ENCODE measurements around the gene ETS1. TPM values are rescaled to one million over a fixed set of nuclear protein-coding genes. Genes with fewer than 3 reads are reported as not detected.

ETS1 gene
- total RNA-seq, 6 experiments from 2014 or later: 14.2 to 37.2 (median 23.3) TPM

DNA sequence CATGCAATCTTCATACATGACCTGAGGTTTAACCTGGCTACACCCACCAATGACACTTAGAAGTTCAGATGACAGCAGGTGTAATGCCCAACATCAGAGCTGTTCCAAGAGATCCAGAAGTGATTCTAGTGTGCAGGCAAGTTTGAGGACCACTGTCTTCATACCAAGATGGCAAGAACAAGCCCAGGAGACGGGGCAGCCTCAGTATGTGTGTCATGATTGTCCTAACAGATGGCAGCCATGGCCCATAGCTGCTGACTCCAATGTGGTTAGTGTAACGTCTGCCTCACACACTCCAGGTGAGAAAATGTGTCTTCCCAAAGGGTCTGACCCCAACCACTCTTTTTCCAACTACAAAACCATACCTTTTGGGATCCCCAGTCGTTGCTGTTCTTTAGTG, 97.3 kb downstream of the ETS1 start:
- Histone ChIP-seq H3K4me1 (peaks cover 0 to 23% (median 0%) of the 10 kb centered on the region in 4 donors), H3K27ac (no peak overlapping the region)
- intact Hi-C loops (cut with DNase I): no loop called here

DNA sequence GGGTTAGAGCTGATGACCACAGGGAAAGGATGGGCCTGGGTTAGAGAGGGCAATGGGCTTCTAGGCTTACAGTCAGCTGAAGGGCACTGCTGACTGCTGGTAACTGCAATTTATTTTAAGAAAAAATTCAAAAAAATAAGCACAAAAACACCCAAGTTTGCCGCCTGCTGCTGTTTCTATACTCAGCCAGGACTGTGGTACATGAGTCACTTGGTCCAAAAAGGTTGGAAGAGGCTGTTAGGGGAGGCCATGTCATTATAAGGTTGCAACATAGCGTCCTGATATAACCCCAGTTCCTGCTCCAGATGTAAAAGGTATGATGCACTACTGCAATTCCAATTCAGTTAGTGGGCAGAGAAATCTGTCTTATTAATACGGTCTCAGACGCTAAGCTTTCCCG, 98.9 kb downstream of the ETS1 start:
- TF ChIP-seq, protein P1, sequence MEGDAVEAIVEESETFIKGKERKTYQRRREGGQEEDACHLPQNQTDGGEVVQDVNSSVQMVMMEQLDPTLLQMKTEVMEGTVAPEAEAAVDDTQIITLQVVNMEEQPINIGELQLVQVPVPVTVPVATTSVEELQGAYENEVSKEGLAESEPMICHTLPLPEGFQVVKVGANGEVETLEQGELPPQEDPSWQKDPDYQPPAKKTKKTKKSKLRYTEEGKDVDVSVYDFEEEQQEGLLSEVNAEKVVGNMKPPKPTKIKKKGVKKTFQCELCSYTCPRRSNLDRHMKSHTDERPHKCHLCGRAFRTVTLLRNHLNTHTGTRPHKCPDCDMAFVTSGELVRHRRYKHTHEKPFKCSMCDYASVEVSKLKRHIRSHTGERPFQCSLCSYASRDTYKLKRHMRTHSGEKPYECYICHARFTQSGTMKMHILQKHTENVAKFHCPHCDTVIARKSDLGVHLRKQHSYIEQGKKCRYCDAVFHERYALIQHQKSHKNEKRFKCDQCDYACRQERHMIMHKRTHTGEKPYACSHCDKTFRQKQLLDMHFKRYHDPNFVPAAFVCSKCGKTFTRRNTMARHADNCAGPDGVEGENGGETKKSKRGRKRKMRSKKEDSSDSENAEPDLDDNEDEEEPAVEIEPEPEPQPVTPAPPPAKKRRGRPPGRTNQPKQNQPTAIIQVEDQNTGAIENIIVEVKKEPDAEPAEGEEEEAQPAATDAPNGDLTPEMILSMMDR (IDR thresholded peaks at IDR 0.05): no peak
- no peak for TF ChIP-seq POLR2A (IDR thresholded peaks at IDR 0.05)
- H3K4me3 ChIP-seq: no peak overlapping the region
- H3K9me3 ChIP-seq: no peaks in the 10 kb centered on the region
- no peak for DNase-seq
- no peak overlapping the region for H3K27ac ChIP-seq
- H3K4me1 ChIP-seq: peaks cover 0 to 28% (median 0%) of the 10 kb centered on the region in 4 donors
- ATAC-seq: peak in 3 of 4 donors; percentile 61 to 71 (median 70)
- no peaks in the 10 kb centered on the region for H3K27me3 ChIP-seq
- intact Hi-C loops (cut with DNase I): loop anchor here in 1 of 2 donors (10.0 kb wide), 1 partner anchor 146 kb away; no protein-coding TSS in a partner anchor
- 76% methylated on average over 5 of the region's 5 CpGs for WGBS (ENCODE audit: insufficient coverage, low coverage, low lambda C conversion rate, missing lambda C conversion rate)
- no peaks in the 10 kb centered on the region for H3K36me3 ChIP-seq

More for the DNA sequence above, 97.3 kb downstream of the ETS1 start:
- 73% methylated on average over 2 of the region's 3 CpGs for WGBS (ENCODE audit: insufficient coverage, low coverage, low lambda C conversion rate, missing lambda C conversion rate)
- ATAC-seq: no peak
- DNase-seq: no peak
- no peaks in the 10 kb centered on the region for H3K36me3 ChIP-seq
- TF ChIP-seq, protein P1 (IDR thresholded peaks at IDR 0.05): no peak
- TF ChIP-seq POLR2A (IDR thresholded peaks at IDR 0.05): no peak
- no peak overlapping the region for H3K4me3 ChIP-seq
- no peaks in the 10 kb centered on the region for H3K27me3 ChIP-seq
- no peaks in the 10 kb centered on the region for H3K9me3 ChIP-seq

DNA sequence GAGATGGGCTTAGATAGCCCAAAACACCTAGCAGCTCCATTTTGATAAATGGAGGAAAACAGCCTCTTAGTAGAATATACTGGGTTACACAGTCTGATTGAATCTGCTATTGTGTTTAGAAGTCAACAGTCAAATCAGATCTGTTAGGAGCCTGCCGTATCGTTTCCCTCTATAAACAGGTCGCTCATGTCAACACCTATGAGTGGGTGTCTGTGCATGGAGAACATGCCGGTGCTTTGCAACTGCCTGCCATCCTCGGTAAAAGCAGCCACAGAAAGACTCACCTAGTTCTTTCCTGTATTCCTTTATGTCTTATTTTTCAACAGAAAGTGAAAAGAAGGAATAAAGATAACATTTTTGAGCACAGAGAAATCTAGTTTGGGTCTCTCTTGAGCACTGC, 99.4 kb downstream of the ETS1 start:
- Histone ChIP-seq H3K4me3 (no peak overlapping the region), H3K27me3 (no peaks in the 10 kb centered on the region), H3K9me3 (no peaks in the 10 kb centered on the region), H3K27ac (no peak overlapping the region), H3K4me1 (peaks cover 0 to 28% (median 0%) of the 10 kb centered on the region in 4 donors), H3K36me3 (no peaks in the 10 kb centered on the region)
- TF ChIP-seq POLR2A (IDR thresholded peaks at IDR 0.05): no peak
- TF ChIP-seq, protein P1 (IDR thresholded peaks at IDR 0.05): no peak
- no peak for ATAC-seq
- WGBS (ENCODE audit: insufficient coverage, low coverage, low lambda C conversion rate, missing lambda C conversion rate): 50% methylated on average over 5 of the region's 5 CpGs
- DNase-seq: no peak
- intact Hi-C loops (cut with DNase I): loop anchor here in 1 of 2 donors (10.0 kb wide), 1 partner anchor 147 kb away; no protein-coding TSS in a partner anchor

DNA sequence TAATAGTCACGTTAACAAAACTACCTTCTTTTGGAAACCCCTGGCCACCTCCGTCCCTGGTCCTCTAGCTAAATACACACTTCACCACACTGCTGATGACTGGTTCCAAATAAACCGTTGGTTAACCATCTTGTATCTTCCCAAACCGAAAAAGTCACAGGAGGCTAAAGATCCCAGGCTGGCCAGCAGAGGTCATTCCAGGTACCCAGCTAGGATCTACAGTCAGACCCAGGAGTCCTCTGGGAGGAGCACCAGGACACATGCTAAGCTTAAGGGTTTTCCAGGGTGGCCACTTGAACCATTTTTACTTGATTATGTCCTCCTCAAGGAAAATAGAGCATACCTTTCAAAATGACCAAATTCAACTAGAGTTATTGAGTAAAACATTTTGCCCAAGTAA, 103.2 kb downstream of the ETS1 start:
- intact Hi-C loops (cut with DNase I): loop anchor here in 1 of 2 donors (10.0 kb wide), 1 partner anchor 151 kb away; no protein-coding TSS in a partner anchor
- WGBS (ENCODE audit: insufficient coverage, low coverage, low lambda C conversion rate, missing lambda C conversion rate): 50% methylated on average over 4 of the region's 4 CpGs
- no peak overlapping the region for H3K4me3 ChIP-seq
- H3K27ac ChIP-seq: no peak overlapping the region
- no peak for DNase-seq
- no peaks in the 10 kb centered on the region for H3K9me3 ChIP-seq
- H3K36me3 ChIP-seq: peaks cover 0 to 9% (median 4%) of the 10 kb centered on the region in 4 donors
- TF ChIP-seq, protein P1 (IDR thresholded peaks at IDR 0.05): peak; percentile 24 to 57 (median 42)
- TF ChIP-seq POLR2A (IDR thresholded peaks at IDR 0.05): no peak
- H3K27me3 ChIP-seq: no peaks in the 10 kb centered on the region
- H3K4me1 ChIP-seq: peaks cover 0 to 29% (median 0%) of the 10 kb centered on the region in 4 donors
- peak; percentile 75 to 89 (median 80) for ATAC-seq
